ENCODE results near the gene TMEM214.
A peak's percentile ranks its signal among the peaks of the same experiment; 100 is the strongest.
"Not testable (repeated sequence)": the region's sequence is repeated elsewhere in the genome, so short reads cannot be mapped to it uniquely, and the experiment has no call there.

Gene TMEM214

DNA sequence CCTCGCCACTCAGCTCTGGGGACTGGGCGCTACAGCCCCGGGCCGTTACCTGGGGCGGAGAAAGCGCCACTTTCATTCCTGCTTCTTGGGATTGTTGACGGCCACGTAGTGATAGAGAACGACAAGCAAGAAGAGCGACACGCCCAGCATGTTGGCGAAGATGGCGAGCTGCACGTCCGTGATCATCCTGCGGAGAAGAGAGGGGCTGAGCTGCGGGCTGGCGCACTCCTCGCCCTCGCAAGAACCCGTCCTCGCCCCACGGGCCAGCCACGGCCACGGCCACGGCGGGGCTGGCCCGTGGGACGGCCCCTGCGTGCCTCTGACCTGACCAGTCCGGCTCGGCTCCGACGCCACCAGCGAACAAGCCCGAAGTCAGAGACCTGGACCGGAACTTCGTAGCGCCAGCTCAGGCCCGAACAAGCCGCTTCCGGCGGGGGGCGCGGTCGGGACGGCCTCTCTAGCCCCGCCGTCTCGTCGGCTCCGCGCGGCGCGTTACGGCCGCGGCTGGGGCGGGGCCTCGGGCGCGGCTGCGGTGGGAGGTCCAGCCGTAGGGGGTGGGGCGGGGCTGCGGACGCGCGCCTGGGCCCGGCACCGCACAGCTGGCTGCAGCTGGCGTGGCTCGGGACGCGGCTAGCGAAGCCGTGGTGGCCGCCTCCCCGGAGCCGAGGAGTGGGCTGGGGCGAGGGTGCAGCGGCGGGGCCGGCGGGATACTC, 38.7 kb downstream of the TMEM214 start, which contains the start of gene OST4:
TSS of gene OST4 (minus strand) at position 378 of the 713 bp plus-strand sequence.
- peak; percentile 79 to 92 (median 83) for DNase-seq

DNA sequence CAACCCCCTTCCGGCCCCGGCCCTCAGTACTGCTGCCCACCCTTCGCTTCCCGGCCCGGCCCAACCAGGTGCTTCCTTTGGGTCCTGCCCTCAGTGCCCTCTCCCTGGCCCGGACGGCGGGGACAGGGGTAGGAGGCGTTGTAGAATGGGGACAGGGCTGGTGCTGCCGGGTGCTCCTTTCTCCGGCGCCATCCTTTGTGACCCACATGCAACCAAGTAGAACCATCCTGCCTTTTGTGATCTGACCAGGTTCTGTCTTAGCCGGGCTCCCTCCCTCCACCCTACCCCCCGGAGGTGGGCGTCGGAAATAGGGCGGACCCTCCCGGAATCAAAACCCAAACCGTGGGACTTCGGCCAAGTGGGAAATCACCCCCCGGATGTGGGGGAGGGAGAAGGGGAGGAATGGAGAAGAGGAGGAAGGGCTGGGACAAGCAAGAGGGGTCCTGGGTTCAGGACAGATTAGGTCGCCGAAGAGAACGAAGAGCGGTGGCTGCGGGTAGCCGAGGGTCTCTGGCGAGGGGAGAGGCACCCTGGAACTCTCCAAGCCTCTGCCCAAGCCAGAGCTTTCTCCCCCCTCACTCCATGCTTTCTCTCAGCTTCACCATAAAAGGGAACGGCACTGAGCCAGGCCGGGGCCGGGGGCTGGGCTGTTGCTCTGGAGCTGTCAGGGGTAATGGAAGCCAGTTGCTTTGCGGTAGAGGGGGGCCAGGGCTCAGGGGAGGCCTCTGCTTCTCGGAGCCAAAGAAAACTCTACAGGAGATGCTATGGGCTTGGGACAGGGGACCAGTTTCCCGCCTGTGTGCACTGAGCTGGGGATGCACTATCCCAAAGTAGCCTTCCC, 39.4 kb downstream of the TMEM214 start:
- DNase-seq: peak in 1 of 5 donors; percentile 11

DNA sequence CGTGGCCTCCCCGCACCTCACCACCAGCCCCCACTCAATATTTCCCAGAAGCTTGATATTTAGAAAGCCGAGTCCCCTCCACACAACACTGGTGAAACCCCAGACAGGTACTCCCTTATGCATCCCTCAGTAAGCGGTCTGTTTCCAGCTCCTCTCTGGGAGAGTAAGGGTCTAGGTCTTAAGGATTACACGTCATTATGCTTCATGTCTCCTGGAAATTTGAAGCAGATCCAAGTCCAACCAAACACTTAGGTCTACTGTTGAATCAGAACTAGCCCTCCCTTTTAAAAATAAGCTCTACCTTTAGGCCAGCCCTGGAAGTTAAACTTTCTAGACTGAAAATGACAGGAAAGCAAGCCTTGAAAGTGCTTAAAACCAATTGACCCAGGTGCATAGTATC, 40.2 kb downstream of the TMEM214 start:
- DNase-seq: no peak

DNA sequence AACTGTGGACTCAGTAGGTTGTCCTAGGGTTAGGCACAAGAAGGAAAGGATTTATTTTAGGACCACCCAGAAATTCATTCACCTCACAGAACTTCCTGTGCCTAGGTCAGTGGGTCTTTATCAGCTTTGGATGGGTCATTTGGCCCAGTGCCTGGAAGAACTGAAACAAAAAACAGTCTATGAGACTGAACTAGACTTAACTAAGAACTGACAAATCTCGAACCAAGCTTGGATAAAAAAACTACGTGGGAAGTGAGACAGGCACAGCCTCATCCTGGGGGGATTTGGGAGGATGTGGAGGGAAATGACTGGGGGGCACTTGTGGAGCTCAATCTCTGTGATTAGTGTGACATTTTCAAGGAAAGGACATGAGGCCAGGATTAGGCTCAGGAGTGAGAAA, 41.0 kb downstream of the TMEM214 start:
- DNase-seq: no peak

DNA sequence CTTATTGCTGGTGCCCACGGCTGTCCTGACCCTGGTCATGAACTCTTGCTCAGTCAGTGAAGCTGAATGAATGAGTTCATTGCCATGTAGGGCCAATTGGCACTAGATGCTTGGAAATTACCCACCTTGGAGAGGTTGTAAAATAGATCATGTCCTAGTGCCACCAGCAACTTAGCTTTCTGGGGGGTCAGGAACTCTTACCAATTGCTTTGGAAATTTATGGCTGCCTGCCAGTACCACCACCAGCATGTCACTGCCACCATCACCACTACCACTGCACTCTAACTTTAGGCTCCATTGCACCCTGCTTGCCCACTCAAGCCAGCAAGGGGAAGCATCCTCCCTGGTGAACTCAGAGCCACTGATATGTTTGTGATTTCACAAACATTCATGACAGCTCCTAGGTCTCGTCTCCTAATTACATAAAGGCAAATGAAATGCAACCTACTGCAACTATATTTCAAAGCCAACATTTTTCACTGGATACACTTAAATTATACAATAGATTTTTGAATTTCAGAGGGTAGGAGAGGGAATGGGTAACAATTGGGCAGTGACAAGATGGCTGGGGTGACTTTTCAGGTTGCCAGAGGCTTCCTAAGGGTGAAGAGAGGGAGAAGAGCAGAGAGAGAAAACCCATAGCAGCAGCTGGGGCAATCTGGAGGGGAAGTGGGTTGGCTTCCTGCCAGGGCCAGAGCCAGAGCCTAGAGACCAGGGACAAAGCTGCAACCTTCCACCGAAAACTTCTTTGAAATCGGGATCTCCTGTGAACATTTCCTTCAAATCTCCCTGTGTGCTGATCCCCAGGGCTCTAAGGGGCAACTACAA, 42.2 kb downstream of the TMEM214 start:
- DNase-seq: peak in 3 of 5 donors; percentile 49 to 51 (median 51)

DNA sequence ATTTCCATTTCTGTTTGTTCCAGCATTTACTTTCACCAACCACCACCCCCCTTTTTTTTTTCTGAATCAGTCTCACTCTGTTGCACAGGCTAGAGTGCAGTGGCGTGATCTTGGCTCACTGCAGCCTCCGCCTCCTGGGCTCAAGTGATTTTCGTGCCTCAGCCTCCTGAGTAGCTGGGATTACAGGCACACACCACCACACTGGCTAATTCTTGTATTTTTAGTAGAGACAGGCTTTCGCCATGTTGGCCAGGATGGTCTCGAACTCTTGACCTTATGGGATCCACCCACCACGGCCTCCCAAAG, 42.8 kb downstream of the TMEM214 start:
- DNase-seq: not testable (repeated sequence)

DNA sequence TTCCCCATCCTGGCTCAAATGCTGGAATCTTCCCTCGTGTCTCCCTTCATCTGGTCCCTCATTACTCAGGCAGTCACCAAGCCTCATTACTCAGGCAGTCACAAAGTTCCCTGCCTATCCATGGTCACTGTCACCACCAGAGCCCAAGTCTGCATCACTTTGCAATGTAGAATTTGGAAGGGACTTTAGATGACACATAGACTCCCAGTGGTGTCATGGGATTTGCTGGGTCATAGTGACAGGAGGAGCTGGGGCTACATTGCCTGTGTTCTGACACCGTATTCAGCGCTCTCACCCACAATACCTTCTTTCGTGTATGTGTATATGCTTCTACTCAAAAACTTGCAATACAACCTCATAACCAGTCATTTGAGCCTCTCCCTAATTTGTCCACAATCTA, 43.6 kb downstream of the TMEM214 start:
- no peak for DNase-seq

DNA sequence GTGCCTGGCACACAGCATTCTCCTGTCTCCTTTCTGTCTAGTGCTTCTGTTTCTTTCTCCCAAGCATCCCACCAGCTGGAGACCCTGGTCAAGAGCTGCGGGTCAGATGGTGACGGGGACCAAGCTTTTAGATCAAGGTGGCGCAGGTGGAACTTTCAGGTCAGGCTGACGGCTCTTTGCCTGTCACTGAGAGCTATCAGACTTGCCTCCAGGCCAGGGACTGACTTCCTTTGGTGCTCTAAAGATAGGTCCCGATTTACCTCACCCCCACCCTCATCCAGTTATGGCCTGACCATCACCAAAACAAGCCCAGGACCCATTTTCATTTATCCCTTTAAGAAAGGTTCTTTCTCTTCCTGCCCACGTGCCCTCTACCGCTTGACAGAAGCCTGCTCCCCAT, 44.5 kb downstream of the TMEM214 start:
- no peak for DNase-seq

DNA sequence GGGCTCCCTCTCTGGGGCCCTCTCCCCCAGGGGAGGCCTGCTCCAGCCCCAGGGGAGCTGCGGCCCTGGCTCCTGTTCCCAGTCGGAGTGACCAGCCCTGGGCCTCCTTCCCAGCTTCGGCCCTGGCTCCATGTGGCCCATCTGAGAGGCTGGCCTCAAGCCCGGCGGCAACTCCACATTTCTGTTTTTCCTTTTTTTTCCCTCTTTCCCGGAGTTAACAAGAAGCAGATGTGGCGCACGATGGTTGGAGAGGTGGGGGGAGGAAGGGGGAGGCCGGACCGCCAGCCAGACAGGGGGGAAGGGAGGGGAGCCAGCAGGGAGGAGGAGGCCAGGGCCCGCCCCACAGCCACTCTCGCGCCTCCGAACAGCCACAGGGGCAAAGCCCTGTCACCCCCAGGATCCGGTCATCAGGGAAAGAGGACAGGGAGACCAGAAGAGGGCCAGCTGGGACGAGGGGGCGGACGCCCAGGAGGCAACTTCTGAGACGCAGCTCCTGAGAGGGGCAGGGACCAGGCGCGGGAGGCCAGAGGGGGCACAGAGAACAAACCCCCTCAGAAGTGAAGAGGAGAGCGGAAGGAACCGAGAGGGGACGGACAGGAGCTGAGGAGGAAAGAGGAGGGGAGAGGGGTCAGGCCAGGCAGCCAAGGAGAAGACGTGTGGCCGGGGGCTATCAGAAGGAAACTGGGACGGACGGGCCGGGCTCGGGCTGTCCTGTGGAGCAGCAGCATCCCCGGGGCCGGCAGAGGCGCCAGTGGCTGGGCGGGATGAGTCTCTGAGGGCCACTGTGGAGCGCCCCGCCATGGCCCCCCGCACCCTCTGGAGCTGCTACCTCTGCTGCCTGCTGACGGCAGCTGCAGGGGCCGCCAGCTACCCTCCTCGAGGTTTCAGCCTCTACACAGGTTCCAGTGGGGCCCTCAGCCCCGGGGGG, 45.8 kb downstream of the TMEM214 start, which contains the start of gene EMILIN1:
TSS of gene EMILIN1 (plus strand) at position 349 of the 928 bp plus-strand sequence. CDS start at position 800, 451 bp downstream.
- no peak for DNase-seq

DNA sequence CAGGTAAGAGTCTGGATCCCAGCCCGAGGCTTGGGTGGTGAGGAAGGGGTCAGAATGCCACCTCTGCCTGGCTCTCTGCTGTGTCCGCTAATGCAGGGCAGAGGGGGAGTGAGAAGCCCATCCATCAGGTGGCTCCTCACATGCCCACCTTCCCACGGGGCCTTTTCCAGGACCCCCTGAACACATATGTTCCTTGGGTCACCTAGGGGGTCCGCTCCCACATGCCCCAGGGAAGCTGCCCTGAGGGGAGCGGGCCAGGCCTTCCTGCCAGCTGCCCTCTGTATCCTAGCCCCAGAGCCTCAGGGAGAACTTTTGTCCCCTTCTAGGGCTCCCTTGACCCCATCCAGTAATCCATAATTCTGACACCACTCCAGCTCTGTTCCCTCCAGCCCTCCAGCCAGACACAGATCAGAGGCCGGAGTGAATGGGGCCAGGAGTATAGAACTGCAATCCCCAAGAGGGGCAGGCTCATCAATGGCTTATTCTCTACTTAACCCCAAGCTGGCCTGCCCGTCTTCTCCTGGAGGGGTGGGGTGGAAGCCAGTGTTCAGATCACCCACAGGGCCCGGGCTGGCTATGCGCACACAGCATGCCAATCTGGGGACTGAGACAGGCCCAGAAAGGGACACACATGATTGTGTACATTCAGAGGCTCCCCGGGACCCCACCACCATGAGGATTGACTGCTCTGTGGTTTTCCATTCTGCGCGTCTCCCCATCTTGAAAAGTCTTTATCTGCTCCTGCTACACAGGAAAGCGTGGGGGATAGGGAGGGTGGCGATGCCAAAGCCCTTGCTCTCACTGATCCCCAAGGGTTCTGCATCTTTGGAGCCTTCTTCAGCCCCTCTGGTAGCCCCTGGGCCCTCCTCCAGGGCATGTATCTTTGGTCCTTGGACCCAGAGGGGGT, 46.7 kb downstream of the TMEM214 start:
- DNase-seq: no peak

DNA sequence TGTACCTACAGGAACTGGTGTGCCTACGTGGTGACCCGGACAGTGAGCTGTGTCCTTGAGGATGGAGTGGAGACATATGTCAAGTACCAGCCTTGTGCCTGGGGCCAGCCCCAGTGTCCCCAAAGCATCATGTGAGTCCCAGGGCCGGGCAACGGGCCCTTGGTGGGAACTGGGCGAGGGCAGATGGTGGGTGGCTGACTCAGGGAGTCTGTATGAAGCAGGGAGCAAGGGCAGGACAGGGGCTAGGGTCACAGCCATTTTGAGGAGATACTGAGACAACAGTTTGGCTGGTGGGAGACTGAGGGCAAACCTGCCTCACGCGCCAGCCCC, 47.3 kb downstream of the TMEM214 start:
- DNase-seq: no peak

DNA sequence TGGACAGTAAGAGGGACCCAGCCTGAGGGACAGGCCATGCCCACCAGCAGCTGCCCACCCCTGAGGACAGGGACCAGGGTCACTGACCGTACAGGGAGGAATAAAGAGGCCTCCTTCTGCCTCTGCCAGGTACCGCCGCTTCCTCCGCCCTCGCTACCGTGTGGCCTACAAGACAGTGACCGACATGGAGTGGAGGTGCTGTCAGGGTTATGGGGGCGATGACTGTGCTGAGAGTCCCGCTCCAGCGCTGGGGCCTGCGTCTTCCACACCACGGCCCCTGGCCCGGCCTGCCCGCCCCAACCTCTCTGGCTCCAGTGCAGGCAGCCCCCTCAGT, 47.8 kb downstream of the TMEM214 start:
- no peak for DNase-seq

DNA sequence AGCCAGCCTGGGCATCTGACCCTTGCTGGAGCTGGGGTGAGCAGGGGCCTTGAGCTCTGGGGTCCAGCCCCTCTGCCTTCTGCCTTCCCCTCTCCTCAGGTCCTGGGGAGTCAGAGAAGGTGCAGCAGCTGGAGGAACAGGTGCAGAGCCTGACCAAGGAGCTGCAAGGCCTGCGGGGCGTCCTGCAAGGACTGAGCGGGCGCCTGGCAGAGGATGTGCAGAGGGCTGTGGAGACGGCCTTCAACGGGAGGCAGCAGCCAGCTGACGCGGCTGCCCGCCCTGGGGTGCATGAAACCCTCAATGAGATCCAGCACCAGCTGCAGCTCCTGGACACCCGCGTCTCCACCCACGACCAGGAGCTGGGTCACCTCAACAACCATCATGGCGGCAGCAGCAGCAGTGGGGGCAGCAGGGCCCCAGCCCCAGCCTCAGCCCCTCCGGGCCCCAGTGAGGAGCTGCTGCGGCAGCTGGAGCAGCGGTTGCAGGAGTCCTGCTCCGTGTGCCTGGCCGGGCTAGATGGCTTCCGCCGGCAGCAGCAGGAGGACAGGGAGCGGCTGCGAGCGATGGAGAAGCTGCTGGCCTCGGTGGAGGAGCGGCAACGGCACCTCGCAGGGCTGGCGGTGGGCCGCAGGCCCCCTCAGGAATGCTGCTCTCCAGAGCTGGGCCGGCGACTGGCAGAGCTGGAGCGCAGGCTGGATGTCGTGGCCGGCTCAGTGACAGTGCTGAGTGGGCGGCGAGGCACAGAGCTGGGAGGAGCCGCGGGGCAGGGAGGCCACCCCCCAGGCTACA, 49.4 kb downstream of the TMEM214 start:
- DNase-seq: no peak

DNA sequence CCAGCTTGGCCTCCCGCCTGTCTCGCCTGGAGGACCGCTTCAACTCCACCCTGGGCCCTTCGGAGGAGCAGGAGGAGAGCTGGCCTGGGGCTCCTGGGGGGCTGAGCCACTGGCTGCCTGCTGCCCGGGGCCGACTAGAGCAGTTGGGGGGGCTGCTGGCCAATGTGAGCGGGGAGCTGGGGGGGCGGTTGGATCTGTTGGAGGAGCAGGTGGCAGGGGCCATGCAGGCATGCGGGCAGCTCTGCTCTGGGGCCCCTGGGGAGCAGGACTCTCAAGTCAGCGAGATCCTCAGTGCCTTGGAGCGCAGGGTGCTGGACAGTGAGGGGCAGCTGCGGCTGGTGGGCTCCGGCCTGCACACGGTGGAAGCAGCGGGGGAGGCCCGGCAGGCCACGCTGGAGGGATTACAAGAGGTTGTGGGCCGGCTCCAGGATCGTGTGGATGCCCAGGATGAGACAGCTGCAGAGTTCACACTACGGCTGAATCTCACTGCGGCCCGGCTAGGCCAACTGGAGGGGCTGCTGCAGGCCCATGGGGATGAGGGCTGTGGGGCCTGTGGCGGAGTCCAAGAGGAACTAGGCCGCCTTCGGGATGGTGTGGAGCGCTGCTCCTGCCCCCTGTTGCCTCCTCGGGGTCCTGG, 50.1 kb downstream of the TMEM214 start:
- no peak for DNase-seq

DNA sequence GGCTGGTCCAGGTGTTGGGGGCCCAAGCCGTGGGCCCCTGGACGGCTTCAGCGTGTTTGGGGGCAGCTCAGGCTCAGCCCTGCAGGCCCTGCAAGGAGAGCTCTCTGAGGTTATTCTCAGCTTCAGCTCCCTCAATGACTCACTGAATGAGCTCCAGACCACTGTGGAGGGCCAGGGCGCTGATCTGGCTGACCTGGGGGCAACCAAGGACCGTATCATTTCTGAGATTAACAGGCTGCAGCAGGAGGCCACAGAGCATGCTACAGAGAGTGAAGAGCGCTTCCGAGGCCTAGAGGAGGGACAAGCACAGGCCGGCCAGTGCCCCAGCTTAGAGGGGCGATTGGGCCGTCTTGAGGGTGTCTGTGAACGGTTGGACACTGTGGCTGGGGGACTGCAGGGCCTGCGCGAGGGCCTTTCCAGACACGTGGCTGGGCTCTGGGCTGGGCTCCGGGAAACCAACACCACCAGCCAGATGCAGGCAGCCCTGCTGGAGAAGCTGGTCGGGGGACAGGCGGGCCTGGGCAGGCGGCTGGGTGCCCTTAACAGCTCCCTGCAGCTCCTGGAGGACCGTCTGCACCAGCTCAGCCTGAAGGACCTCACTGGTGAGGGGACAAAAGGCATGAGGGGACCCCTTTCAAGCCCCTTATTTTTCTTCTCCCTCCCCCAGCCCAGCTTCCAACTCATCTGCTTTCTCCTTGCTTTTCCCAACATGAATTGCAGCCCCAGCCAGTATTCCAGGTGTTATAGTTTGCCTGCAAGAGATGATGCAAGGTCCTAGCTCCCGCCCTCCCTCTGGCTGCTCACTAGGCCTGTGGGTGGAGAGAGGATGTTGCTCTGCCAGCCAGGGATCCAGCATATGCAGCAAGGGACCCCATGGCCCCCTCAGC, 50.9 kb downstream of the TMEM214 start:
- DNase-seq: no peak

DNA sequence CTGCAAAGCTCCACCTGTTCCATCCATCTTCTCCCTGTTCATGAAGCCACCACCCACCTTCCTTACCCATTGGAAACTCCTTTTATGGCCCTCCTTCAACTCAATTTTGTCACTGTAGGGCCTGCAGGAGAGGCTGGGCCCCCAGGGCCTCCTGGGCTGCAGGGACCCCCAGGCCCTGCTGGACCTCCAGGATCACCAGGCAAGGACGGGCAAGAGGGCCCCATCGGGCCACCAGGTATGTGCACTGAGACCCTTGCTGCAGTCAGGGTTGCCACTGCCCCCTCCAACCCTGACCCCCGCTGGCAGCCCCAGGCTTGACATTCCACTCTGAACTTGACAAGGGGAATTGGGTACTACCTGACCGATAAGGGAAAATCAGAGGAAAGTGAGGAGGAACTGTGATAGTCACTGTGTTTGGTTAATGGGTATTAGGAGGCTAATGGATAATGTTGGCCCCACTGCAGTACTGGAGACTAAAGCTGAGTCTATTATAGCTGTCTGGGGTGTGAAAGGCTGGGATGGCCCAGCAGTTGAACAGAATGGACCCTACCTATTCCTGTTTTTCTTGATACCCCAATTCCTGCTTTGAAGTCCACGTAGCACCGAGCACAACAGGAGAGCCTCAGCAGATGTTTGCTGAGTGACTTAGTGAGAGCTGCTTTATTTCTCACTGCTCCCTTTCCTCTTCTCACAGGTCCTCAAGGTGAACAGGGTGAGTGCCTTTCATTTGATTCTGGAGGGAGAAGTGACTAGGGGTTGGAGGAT, 51.7 kb downstream of the TMEM214 start:
- no peak for DNase-seq

DNA sequence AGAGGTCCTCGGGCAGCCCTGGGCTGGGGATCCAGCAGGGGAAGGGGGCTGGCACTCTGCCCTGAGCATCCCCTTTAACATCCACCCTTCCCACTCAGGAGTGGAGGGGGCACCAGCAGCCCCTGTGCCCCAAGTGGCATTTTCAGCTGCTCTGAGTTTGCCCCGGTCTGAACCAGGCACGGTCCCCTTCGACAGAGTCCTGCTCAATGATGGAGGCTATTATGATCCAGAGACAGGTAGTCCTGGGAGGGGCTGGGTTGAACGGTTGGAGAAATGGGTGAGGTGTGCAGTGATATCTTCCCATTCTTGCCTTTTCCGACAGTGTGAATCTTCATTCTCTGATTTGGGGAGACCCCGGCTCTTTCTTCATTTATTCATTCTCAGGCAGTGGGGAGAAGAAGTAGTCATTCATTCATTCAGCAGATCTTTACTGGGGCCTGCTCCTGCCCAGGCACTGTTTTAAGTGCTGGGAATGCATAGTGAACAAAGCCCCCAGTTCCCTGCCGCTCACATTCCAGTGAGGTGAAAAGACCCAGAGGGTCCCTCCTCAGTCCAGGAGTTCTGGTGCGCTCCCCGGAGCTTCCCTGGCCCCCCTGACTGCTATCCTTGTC, 52.4 kb downstream of the TMEM214 start:
- DNase-seq: no peak

DNA sequence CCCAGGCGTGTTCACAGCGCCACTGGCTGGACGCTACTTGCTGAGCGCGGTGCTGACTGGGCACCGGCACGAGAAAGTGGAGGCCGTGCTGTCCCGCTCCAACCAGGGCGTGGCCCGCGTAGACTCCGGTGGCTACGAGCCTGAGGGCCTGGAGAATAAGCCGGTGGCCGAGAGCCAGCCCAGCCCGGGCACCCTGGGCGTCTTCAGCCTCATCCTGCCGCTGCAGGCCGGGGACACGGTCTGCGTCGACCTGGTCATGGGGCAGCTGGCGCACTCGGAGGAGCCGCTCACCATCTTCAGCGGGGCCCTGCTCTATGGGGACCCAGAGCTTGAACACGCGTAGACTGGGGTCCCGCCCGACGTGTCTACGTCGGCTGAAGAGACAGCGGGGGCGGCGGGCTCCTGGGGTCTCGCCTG, 52.9 kb downstream of the TMEM214 start:
- DNase-seq: peak in 2 of 5 donors; percentile 14 to 49

All from T-helper 1 cell (primary cell).